D721Med (cell line): ENCODE measurements around the gene IQCE.

ENCODE experiments used
- DNase-seq: peaks from one replicate; pipeline ENCODE4 v3.0.0; 2011; ENCODE audit warnings: low spot score; ENCODE audit not compliant: insufficient read length
- FAIRE-seq: peaks from 2 replicates; lab custom pipeline; 2011; peaks lifted over from hg19 to GRCh38; lab: Jason Lieb, UNC
- CTCF ChIP-seq: IDR thresholded peaks from 2 replicates; pipeline ENCODE4 v1.5.1; 2012; ENCODE audit warnings: mild to moderate bottlenecking, control low read depth; ENCODE audit not compliant: insufficient read depth; ENCODE audit errors: missing control alignments

The IQCE gene

GRCh38 chr7:2658941-2659340, 100.2 kb downstream of the IQCE start:
- DNase-seq (no peak), FAIRE-seq (no peak)
- TF ChIP-seq CTCF, result no peak

GRCh38 chr7:2659556-2660358, 101.0 kb downstream of the IQCE start:
- TF ChIP-seq CTCF, result no peak
- no peak for FAIRE-seq
- no peak for DNase-seq

- DNase-seq, result no peak
- TF ChIP-seq CTCF, result no peak
- FAIRE-seq, result no peak
Measured at GRCh38 chr7:2660359-2661095, 101.7 kb downstream of the IQCE start.

GRCh38 chr7:2661096-2661449, 102.3 kb downstream of the IQCE start:
- TF ChIP-seq CTCF, result no peak
- FAIRE-seq (no peak), DNase-seq (no peak)

- FAIRE-seq (no peak), DNase-seq (no peak)
- TF ChIP-seq CTCF, result no peak
Measured at GRCh38 chr7:2661602-2662272, 103.0 kb downstream of the IQCE start.

GRCh38 chr7:2662273-2663120, 103.7 kb downstream of the IQCE start:
- DNase-seq (no peak), FAIRE-seq (no peak)
- TF ChIP-seq CTCF, result no peak
